ENCODE data around the gene ATP7B.
"Not testable (repeated sequence)": the region's sequence is repeated elsewhere in the genome, so short reads cannot be mapped to it uniquely, and the experiment has no call there.

The ATP7B gene

GRCh38 chr13:52005841-52006522, 5.3 kb downstream of the ATP7B start:
- no peak for DNase-seq

- peak; percentile 70 for DNase-seq
Observed at GRCh38 chr13:52004511-52005170, 6.6 kb downstream of the ATP7B start.

GRCh38 chr13:52003541-52003940, 7.7 kb downstream of the ATP7B start:
- no peak for DNase-seq

GRCh38 chr13:52002361-52002760, 8.9 kb downstream of the ATP7B start:
- DNase-seq, result no peak

GRCh38 chr13:52001120-52001731, 10.0 kb downstream of the ATP7B start:
- peak; percentile 76 for DNase-seq

GRCh38 chr13:51999921-52000320, 11.3 kb downstream of the ATP7B start:
- DNase-seq, result no peak

- no peak for DNase-seq
Observed at GRCh38 chr13:51999510-51999911, 11.7 kb downstream of the ATP7B start.

GRCh38 chr13:51998723-51999509, 12.3 kb downstream of the ATP7B start:
- DNase-seq, result peak; percentile 67

GRCh38 chr13:51997641-51998330, 13.5 kb downstream of the ATP7B start:
- peak; percentile 36 for DNase-seq

GRCh38 chr13:51997186-51997585, 14.1 kb downstream of the ATP7B start:
- DNase-seq, result no peak

GRCh38 chr13:51996641-51997040, 14.6 kb downstream of the ATP7B start:
- peak; percentile 97 for DNase-seq

GRCh38 chr13:51995677-51996551, 15.3 kb downstream of the ATP7B start:
- DNase-seq, result peak; percentile 92

GRCh38 chr13:51993713-51994112, 17.5 kb downstream of the ATP7B start:
- DNase-seq, result peak; percentile 75

- no peak for DNase-seq
Observed at GRCh38 chr13:51988988-51989618, 22.1 kb downstream of the ATP7B start.

GRCh38 chr13:51984904-51985303, 26.3 kb downstream of the ATP7B start:
- DNase-seq, result not testable (repeated sequence)

GRCh38 chr13:51983292-51983691, 28.0 kb downstream of the ATP7B start:
- DNase-seq, result not testable (repeated sequence)

GRCh38 chr13:51981355-51981754, 29.9 kb downstream of the ATP7B start:
- DNase-seq, result no peak

GRCh38 chr13:51980908-51981307, 30.3 kb downstream of the ATP7B start:
- DNase-seq, result no peak

- DNase-seq, result peak; percentile 92
Observed at GRCh38 chr13:51978796-51979556, 32.3 kb downstream of the ATP7B start.

- DNase-seq, result no peak
Observed at GRCh38 chr13:51977625-51978024, 33.6 kb downstream of the ATP7B start.
